HG02943 (cell line): Measurements from ENCODE around the gene KRTAP4-16.
"Not testable (repeated sequence)": the region's sequence is repeated elsewhere in the genome, so short reads cannot be mapped to it uniquely, and the experiment has no call there.

Source experiments
- ATAC-seq: cut with Tn5 transposase; IDR thresholded peaks from one replicate; pipeline ENCODE4 v1.9.1; 2021; ENCODE audit warnings: mild to moderate bottlenecking, low read depth, moderate library complexity; ENCODE audit not compliant: unreplicated experiment

KRTAP4-16 gene

DNA sequence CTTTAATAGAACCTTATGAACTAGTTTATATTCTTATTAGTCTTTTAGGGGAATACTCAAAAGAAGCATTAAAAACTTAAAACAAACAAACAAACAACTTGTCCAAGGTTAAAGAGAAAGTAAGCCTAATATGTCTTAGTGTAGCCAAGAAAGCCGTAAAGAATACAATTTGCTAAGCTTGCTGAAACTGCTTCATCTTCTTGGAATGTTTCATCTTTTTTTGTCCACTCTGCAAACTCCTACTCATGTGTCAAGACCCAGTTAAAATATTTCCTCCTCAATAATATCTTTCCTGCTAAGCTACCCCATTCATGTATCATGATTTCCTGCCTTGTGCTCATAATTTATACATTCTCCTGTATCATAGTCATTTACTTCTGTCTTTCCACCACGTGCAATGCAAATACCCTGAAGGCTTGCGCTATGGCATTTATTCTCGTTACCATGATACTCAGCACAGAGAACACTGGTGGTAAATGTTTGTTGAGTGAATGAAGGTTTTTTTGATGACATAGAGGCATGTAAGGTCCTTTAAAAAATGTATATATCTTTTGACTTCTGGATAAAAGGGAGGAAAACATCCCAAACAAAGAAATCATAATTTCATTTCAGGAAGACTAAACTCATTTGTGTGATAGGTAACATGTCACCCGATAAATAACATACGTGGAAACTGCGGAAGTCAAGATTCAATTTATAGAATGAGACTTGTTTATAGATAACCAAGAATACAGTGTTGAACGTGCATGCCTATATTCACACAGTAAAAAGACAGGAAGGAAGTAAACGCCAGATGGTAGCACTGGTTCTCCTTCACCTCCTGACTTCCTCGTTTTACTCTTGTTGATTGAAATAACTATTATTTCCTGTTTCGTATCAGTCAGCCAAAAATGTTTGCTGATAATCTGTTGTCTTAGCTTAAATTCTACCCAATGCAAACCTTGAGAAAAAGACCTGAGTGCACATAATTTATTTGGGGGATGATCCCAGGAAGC is 18.0 kb upstream of the KRTAP4-16 start:
- ATAC-seq, result not testable (repeated sequence)

GRCh38 chr17:41118721-41119120 is 16.7 kb upstream of the KRTAP4-16 start:
- ATAC-seq, result no peak

DNA sequence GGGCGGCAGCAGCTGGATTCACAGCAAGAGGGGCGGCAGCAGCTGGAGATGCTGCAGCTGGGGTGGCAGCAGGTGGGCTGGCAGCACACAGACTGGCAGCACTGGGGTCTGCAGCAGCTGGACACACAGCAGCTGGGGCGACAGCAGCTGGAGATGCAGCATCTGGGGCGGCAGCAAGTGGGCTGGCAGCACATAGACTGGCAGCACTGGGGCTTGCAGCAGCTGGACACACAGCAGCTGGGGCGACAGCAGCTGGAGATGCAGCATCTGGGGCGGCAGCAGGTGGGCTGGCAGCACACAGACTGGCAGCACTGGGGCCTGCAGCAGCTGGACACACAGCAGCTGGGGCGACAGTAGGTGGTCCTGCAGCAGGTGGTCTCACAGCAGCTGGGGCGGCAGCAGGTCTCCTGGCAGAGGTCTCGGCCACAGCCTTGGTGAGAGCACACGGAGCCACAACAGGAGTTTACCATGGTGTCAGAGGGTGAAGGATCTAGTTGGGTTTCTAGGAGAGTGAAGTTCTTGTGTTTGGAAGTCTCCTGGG is 15.9 kb upstream of the KRTAP4-16 start, which contains the start of gene KRTAP4-11:
Gene KRTAP4-11, minus strand, starts transcription at position 528 of the 541 bp plus-strand sequence. Its CDS starts 58 bp downstream, at position 470.
- not testable (repeated sequence) for ATAC-seq

- ATAC-seq, result no peak
Measured at GRCh38 chr17:41116297-41116696, 14.3 kb upstream of the KRTAP4-16 start.

DNA sequence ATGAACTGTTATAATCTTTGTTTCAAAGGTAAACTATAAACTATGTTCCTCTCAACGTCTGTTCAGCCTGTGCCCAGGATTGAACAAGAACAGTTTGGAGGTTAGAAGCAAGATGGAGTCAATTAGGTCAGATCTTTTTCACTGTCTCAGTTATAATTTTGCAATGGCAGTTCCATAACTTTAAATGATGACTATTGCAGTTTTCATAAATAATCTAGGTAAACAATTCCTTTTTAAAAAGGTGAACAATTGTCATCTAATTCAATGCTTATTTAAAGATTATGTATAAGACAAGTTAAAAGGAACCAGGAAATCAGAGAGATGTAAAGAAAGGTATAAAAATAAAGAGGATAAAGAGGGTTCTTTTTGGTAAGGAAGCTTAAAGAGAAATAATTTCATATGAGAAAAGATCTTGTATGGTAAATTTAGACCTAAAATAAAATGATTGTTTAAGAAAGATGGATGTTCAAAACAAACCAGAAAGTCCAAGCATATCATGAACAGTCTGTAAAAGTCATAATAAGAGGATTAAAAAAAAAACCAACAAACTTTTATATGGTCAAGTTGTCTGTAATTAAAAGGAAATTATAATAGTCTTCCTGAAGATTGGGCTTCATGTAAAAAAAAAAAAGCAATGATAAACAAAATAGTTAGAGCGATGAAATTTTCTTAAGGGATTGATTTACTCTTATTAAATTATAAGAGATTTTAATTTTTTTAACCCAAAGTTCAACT is 9.3 kb upstream of the KRTAP4-16 start:
- ATAC-seq, result no peak

DNA sequence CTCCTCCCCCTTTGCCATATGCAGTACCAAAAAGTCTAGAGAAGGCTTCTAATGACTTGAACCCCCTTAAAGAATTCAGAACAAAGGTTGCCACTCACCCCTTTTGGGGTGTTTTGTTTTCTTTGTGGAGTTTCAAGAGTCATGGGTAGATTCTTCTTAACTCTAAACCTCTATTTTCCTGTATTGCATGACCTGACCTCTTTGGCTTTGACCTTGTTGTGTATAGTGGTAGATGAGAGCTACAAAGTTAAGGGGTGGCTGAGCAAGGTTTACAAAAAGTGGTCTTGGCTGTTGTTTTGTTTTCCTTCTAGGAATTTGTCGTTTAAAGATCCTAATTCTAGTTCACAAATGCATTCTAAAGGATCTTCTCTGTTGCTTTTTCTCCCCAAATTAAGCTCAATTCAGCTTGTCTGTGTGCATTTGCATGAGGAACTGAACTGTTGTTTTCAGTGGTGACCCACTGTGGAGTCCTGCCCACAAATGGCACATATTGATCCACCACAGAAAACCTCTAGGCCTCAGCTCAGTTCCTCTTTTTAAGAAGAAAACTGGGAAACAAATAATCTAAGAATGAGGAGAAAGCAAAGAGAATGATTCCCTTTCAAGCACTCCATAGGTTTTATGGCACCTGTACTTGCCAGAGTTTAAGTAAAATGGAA is 6.8 kb upstream of the KRTAP4-16 start:
- not testable (repeated sequence) for ATAC-seq

- ATAC-seq, result no peak
Measured at GRCh38 chr17:41107941-41108450, 6.0 kb upstream of the KRTAP4-16 start.

DNA sequence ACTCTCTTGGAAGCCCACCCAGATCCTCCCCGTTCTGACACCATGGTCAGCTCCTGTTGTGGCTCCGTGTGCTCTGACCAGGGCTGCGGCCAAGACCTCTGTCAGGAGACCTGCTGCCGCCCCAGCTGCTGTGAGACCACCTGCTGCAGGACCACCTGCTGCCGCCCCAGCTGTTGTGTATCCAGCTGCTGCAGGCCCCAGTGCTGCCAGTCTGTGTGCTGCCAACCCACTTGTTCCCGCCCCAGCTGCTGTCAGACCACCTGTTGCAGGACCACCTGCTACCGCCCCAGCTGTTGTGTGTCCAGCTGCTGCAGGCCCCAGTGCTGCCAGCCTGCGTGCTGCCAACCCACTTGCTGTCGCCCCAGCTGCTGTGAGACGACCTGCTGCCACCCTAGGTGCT is 3.3 kb upstream of the KRTAP4-16 start, which contains the start of gene KRTAP4-9:
Gene KRTAP4-9, plus strand, starts transcription at position 43 of the 400 bp plus-strand sequence. Its CDS starts 0 bp downstream, at position 43.
- ATAC-seq, result not testable (repeated sequence)

DNA sequence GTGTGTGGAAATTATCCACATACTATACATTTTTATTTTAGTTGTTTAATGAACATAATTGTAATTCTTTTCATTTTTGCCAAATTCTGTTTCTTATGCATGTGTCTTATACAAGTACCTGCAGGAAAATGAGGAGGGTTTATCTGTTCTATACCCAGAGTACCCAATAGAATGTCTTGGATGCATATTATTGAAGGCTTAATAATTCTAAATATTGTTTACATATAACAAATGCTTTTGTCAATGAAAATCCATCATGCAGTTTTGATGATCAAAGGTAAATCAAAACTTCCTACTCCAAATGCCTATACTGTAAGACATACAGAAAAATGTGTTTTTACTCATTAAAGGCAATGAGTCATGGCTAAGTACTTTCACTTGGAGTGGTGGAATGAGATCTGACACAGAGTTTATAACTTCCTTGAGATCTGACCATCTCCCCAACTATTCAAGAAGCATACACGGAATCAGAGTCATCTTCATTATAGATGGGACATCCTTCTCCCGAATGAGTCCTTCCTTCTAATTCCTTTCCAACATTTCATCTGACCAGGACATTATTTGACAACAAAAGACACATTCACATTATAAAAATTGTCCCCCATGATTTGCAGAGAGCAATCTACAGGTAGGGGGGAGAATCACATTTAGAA is 2.5 kb upstream of the KRTAP4-16 start:
- ATAC-seq, result not testable (repeated sequence)

DNA sequence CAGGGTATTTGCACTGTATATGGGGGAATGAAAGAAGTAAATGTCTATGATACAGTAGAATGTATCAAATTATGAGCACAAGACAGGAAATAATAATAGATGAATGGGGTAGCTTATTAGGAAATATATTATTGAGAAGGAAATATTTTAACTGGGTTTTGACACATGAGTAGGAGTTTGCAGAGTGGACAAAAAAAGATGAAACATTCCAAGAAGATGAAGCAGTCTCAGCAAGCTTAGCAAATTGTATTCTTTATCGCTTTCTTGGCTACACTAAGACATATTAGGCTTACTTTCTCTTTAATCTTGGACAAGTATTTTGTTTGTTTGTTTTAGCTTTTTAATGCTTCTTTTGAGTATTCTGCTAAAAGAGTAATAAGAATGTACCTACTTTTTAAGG is 1.9 kb upstream of the KRTAP4-16 start:
- ATAC-seq, result no peak

GRCh38 chr17:41099682-41100480 is 2.1 kb downstream of the KRTAP4-16 start:
- ATAC-seq, result not testable (repeated sequence)

DNA sequence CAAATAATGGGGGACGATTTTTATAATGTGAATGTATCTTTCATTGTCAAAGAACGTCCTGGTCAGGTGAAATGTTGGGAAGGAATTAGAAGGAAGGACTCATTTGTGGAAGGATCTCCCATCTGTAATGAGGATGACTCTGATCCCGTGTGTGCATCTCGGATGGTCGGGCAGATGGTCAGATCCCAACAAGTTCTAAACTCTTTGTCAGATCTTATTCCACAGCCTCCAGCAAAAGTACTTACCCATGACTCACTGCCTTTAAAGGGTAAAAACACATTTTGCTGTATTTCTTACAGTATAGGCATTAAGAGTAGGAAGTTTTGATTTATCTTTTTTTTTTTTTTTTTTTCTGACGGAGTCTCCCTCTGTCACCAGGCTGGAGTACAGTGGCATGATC is 3.5 kb downstream of the KRTAP4-16 start:
- no peak for ATAC-seq

DNA sequence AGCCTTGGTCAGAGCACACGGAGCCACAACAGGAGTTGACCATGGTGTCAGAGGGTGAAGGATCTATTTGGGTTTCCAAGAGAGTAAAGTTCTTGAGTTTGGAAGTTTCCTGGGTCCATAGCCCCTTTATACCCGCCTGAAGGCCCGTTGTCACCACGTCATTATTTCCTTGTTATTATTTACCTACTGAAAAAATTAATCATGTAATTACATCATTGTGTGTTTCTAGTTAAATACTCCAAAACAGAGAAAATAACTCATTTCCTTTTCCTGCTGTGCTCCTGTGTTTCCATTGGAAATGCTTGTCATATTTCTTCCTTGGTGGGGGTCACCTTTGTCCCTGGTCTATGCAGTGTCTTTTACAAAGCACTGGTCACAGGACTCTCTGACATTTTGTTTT is 4.0 kb downstream of the KRTAP4-16 start, which contains the start of gene KRTAP4-8:
Gene KRTAP4-8, minus strand, starts transcription at position 101 of the 400 bp plus-strand sequence. Its CDS starts 58 bp downstream, at position 43.
- ATAC-seq, result no peak

DNA sequence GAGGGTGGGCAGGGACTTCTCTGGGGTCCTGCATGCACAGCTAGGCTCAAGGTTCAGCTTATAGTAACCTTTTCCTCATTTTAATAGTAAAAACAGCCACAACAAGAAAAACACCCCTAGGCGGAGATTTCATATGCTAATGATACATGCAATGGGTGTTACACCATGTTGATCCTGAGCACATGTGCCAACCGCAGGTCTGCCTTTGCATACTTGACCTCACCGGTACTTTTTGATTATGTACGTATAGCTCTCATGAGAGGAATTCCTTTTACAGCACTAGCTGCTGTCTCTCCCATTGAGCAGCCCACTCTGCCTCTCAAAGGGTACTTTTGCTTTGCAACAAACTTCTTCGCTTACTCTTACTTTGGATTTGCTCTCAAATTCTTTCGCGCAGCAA is 6.0 kb downstream of the KRTAP4-16 start:
- ATAC-seq, result no peak

- ATAC-seq, result not testable (repeated sequence)
Measured at GRCh38 chr17:41088760-41089352, 13.2 kb downstream of the KRTAP4-16 start.

- ATAC-seq, result not testable (repeated sequence)
Measured at GRCh38 chr17:41084100-41084856, 17.7 kb downstream of the KRTAP4-16 start, which contains the start of gene KRTAP4-7. Gene KRTAP4-7, plus strand, starts transcription at chr17:41084150. Its CDS starts 57 bp downstream, at chr17:41084207.

- not testable (repeated sequence) for ATAC-seq
Measured at GRCh38 chr17:41083427-41083826, 18.6 kb downstream of the KRTAP4-16 start.
